ENCODE data around the gene FGF18. TPM values are rescaled to one million over a fixed set of nuclear protein-coding genes. Genes with fewer than 3 reads are reported as not detected.
A peak's percentile ranks its signal among the peaks of the same experiment; 100 is the strongest.
"Not testable (repeated sequence)": the region's sequence is repeated elsewhere in the genome, so short reads cannot be mapped to it uniquely, and the experiment has no call there.

FGF18 gene
- polyA plus RNA-seq, 1 experiment: 0.27 TPM

- ChIA-PET CTCF (interaction anchor here (1.1 kb wide), 1 partner anchor 181 kb away, joined by 3 read pairs; no protein-coding TSS in a partner anchor), POLR2A (interaction anchor here (0.9 to 1.3 kb wide), 5 partner anchors 22 to 671 kb away, joined by 3 to 7 read pairs (median 3); partner anchors contain the start of gene FBXW11)
- Histone ChIP-seq H3K4me3 (ENCODE audit: low read depth, low read length) (peak overlapping the region; percentile 98), H3K27me3 (ENCODE audit: control insufficient read depth, insufficient read depth, low read length) (no peaks in the 10 kb centered on the region), H3K9me3 (ENCODE audit: control insufficient read depth, insufficient read depth, low read length) (no peaks in the 10 kb centered on the region; the same call in 1 of the 2 replicates), H3K27ac (ENCODE audit: low read depth, low read length) (peak overlapping the region; percentile 86)
- DNase-seq (ENCODE audit: low read depth, low spot score): no peak
- TF ChIP-seq CTCF (IDR thresholded peaks at IDR 0.05; ENCODE audit: low read depth, low read length): no peak
These were observed 30.7 kb upstream of the FGF18 start for GRCh38 chr5:171388816-171389168.

DNA sequence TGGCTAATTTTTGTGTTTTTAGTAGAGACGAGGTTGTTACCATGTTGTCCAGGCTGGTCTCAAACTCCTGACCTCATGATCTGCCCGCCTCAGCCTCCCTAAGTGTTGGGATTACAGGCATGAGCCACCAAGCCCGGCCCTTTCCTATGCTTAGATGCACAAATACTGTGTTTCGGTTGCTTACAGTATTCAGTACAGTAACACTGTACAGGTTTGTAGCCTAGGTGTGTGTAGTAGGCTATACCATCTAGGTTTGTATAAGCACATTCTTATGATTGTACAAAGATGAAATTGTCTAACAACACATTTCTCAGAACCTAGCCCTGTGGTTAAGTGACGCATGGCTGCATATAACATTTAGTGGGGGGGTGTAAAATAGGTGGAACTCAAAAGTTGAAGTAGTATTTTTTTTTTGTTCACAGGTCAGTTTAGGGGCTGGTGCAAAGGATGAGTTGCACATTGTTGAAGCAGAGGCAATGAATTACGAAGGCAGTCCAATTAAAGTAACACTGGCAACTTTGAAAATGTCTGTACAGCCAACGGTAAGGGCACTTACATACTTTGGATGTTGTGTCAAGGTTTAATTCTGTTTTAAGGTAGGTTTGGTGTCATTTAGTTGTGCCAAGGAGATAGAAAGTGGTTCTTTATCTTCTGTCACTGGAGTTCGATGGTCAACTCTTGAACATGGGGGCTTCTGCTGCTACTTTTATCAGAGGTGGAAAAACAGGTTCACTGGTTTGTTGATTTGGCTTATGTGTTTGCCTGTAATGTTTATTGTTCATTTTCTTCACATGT is 28.4 kb upstream of the FGF18 start:
- POLR2A ChIA-PET: no interaction called here
- peak overlapping the region; percentile 98 for H3K4me3 ChIP-seq (ENCODE audit: low read depth, low read length)
- TF ChIP-seq CTCF (IDR thresholded peaks at IDR 0.05; ENCODE audit: low read depth, low read length): no peak

DNA sequence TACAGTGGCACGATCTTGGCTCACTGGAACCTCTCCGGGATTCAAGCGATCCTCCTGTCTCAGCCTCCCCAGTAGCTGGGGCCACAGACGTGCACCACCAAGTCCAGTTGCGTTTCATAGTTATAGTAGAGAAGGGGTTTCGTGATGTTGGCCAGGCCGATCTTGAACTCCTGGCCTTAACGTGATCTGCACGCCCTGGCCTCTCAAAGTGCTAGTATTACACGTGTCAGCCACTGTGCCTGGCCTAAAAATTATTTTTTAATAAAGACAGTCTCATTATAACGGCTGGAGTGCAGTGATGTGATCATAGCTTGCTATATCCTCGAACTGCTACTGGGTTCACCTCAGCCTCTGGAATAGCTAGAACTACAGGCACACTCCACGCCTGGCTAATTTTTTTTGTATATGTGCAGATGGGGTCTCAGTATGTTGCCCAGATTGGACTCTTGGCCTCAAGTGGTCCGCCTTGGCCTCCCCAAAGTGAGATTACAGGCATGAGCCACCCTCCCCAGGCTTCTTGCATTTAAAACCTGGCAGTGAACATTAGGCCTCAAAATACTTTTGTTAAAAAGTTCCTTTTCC is 27.4 kb upstream of the FGF18 start:
- no peak overlapping the region for H3K27ac ChIP-seq (ENCODE audit: low read depth, low read length)
- no peaks in the 10 kb centered on the region for H3K27me3 ChIP-seq (ENCODE audit: control insufficient read depth, insufficient read depth, low read length)
- DNase-seq (ENCODE audit: low read depth, low spot score): no peak
- ChIA-PET POLR2A (no interaction called here), CTCF (interaction anchor here (1.1 to 1.6 kb wide), 3 partner anchors 13 to 647 kb away, joined by 3 to 9 read pairs (median 3); no protein-coding TSS in a partner anchor)
- H3K4me3 ChIP-seq (ENCODE audit: low read depth, low read length): no peak overlapping the region
- H3K9me3 ChIP-seq (ENCODE audit: control insufficient read depth, insufficient read depth, low read length): no peaks in the 10 kb centered on the region; the same call in 1 of the 2 replicates
- TF ChIP-seq CTCF (IDR thresholded peaks at IDR 0.05; ENCODE audit: low read depth, low read length): no peak

More for the DNA sequence above, 28.4 kb upstream of the FGF18 start:
- DNase-seq (ENCODE audit: low read depth, low spot score): no peak
- no peak overlapping the region for H3K27ac ChIP-seq (ENCODE audit: low read depth, low read length)
- H3K9me3 ChIP-seq (ENCODE audit: control insufficient read depth, insufficient read depth, low read length): no peaks in the 10 kb centered on the region; the same call in 1 of the 2 replicates
- H3K27me3 ChIP-seq (ENCODE audit: control insufficient read depth, insufficient read depth, low read length): no peaks in the 10 kb centered on the region
- CTCF ChIA-PET: no interaction called here

DNA sequence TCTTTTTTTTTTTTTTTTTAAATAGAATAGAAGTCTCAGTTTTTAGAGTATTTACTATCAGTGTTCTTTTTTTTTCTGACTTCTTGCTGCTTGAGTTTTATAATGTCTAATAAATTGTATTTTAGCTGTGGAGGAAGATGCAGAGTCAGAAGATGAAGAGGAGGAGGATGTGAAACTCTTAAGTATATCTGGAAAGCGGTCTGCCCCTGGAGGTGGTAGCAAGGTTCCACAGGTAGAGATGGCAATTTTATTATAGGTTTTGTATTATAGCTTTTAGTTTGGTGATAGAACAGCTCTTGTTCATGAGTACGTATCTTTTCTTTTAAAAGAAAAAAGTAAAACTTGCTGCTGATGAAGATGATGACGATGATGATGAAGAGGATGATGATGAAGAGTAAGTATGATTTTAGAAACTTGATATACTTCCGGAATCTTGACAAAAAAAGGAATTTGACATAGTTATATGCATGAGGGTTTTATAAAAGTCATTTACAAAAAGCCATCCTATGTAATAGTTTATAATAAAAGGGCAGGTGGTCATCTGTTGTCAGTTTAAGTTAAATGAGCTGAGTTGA is 26.8 kb upstream of the FGF18 start:
- Histone ChIP-seq H3K9me3 (ENCODE audit: control insufficient read depth, insufficient read depth, low read length) (no peaks in the 10 kb centered on the region; the same call in 1 of the 2 replicates), H3K27ac (ENCODE audit: low read depth, low read length) (no peak overlapping the region), H3K27me3 (ENCODE audit: control insufficient read depth, insufficient read depth, low read length) (no peaks in the 10 kb centered on the region), H3K4me3 (ENCODE audit: low read depth, low read length) (no peak overlapping the region)
- DNase-seq (ENCODE audit: low read depth, low spot score): no peak
- CTCF ChIA-PET: interaction anchor here (1.1 to 1.6 kb wide), 3 partner anchors 12 to 648 kb away, joined by 3 to 9 read pairs (median 3); no protein-coding TSS in a partner anchor
- TF ChIP-seq CTCF (IDR thresholded peaks at IDR 0.05; ENCODE audit: low read depth, low read length): no peak
- POLR2A ChIA-PET: no interaction called here

DNA sequence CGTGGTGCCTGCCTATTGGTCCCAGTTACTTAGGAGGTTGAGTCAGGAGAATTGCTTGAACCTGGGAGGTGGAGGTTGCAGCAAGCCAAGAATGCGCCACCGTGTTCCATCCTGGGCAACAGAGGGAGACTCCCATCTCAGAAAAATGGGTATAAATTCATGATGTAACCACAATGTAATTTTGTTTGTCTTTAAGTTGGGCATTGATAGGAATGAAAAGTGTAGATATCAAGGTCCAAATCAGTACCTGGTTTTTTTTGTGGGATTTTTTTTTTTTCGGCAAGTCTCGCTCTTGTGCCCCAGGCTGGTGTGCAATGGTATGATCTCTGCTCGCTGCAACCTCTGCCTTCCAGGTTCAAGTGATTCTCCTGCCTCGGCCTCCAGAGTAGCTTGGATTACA is 24.4 kb upstream of the FGF18 start:
- Histone ChIP-seq H3K27me3 (ENCODE audit: control insufficient read depth, insufficient read depth, low read length) (no peaks in the 10 kb centered on the region), H3K9me3 (ENCODE audit: control insufficient read depth, insufficient read depth, low read length) (no peaks in the 10 kb centered on the region), H3K4me3 (ENCODE audit: low read depth, low read length) (no peak overlapping the region), H3K27ac (ENCODE audit: low read depth, low read length) (no peak overlapping the region)
- no peak for DNase-seq (ENCODE audit: low read depth, low spot score)
- TF ChIP-seq CTCF (IDR thresholded peaks at IDR 0.05; ENCODE audit: low read depth, low read length): no peak
- POLR2A ChIA-PET: no interaction called here
- CTCF ChIA-PET: no interaction called here

GRCh38 chr5:171396583-171396982 is 22.9 kb upstream of the FGF18 start:
- H3K9me3 ChIP-seq (ENCODE audit: control insufficient read depth, insufficient read depth, low read length); H3K27me3 ChIP-seq (ENCODE audit: control insufficient read depth, insufficient read depth, low read length); DNase-seq (ENCODE audit: low read depth, low spot score); H3K4me3 ChIP-seq (ENCODE audit: low read depth, low read length); POLR2A ChIA-PET; H3K27ac ChIP-seq (ENCODE audit: low read depth, low read length): not testable (repeated sequence)
- CTCF ChIA-PET: interaction anchor here (2.2 kb wide), 1 partner anchor 9 kb away, joined by 5 read pairs; no protein-coding TSS in a partner anchor

All from AG04450 (cell line).